RWPE2 (cell line): ENCODE data around the gene RIPK1.
A peak's percentile ranks its signal among the peaks of the same experiment; 100 is the strongest.
"Not testable (repeated sequence)": the region's sequence is repeated elsewhere in the genome, so short reads cannot be mapped to it uniquely, and the experiment has no call there.

Source experiments
- ATAC-seq: fragments of 200-7000 bp; cut with Tn5 transposase; 3 replicates; pipeline ENCODE4 v1.9.1; 2021; ENCODE audit warnings: low read depth
- DNase-seq: peaks from one replicate; pipeline ENCODE4 v3.0.0-alpha.2; 2020; ENCODE audit warnings: low spot score
- H3K27ac ChIP-seq: fragments of 450-650 bp; 2 replicates; pipeline ENCODE4 v1.5.1; 2017; ENCODE audit warnings: mild to moderate bottlenecking; ENCODE audit not compliant: poor library complexity, severe bottlenecking
- H3K27me3 ChIP-seq: fragments of 250-450 bp; sonication (Bioruptor Pico); 2 replicates; pipeline ENCODE4 v1.5.1; 2021; ENCODE audit warnings: mild to moderate bottlenecking, moderate library complexity; ENCODE audit not compliant: insufficient read depth, poor library complexity, severe bottlenecking
- H3K36me3 ChIP-seq: fragments of 250-450 bp; sonication (Bioruptor Pico); 2 replicates; pipeline ENCODE4 v1.5.1; 2020; ENCODE audit warnings: low read depth, mild to moderate bottlenecking, moderate library complexity
- H3K4me1 ChIP-seq: fragments of 250-450 bp; sonication (Bioruptor Pico); 2 replicates; pipeline ENCODE4 v1.5.1; 2021; ENCODE audit warnings: mild to moderate bottlenecking, moderate library complexity; ENCODE audit not compliant: insufficient read depth, poor library complexity, severe bottlenecking
- H3K4me3 ChIP-seq: fragments of 250-450 bp; sonication (Bioruptor Pico); 2 replicates; pipeline ENCODE4 v1.5.1; 2021; ENCODE audit warnings: mild to moderate bottlenecking, moderate library complexity; ENCODE audit not compliant: severe bottlenecking
- H3K9me3 ChIP-seq: fragments of 250-450 bp; sonication (Bioruptor Pico); 2 replicates; pipeline ENCODE4 v1.5.1; 2021; ENCODE audit warnings: mild to moderate bottlenecking, moderate library complexity; ENCODE audit not compliant: severe bottlenecking
- CTCF ChIP-seq: fragments of 450-650 bp; IDR thresholded peaks from one replicate; pipeline ENCODE4 v1.5.1; 2017; ENCODE audit warnings: mild to moderate bottlenecking, moderate library complexity; ENCODE audit not compliant: poor library complexity, severe bottlenecking

Gene RIPK1

GRCh38 chr6:3136292-3137011, 68.2 kb downstream of the RIPK1 start:
- Histone ChIP-seq H3K36me3 (peaks cover 29% of the 10 kb centered on the region), H3K9me3 (no peaks in the 10 kb centered on the region), H3K27ac (no peak overlapping the region), H3K4me3 (no peak overlapping the region), H3K27me3 (no peaks in the 10 kb centered on the region), H3K4me1 (peaks cover 22% of the 10 kb centered on the region)
- ATAC-seq, result no peak
- no peak for DNase-seq
- no peak for TF ChIP-seq CTCF

GRCh38 chr6:3137057-3137777, 68.9 kb downstream of the RIPK1 start:
- DNase-seq (no peak), ATAC-seq (no peak)
- peaks cover 34% of the 10 kb centered on the region for H3K36me3 ChIP-seq
- no peaks in the 10 kb centered on the region for H3K9me3 ChIP-seq
- H3K4me3 ChIP-seq, result no peak overlapping the region
- peaks cover 22% of the 10 kb centered on the region for H3K4me1 ChIP-seq
- no peak for TF ChIP-seq CTCF
- H3K27me3 ChIP-seq, result no peaks in the 10 kb centered on the region
- peak overlapping the region; percentile 72 for H3K27ac ChIP-seq

GRCh38 chr6:3137873-3138272, 69.6 kb downstream of the RIPK1 start:
- not testable (repeated sequence) for DNase-seq, ATAC-seq, H3K9me3 ChIP-seq, H3K4me3 ChIP-seq, H3K27me3 ChIP-seq
- peak overlapping the region; percentile 72 for H3K27ac ChIP-seq
- H3K36me3 ChIP-seq, result peaks cover 38% of the 10 kb centered on the region
- H3K4me1 ChIP-seq, result peaks cover 22% of the 10 kb centered on the region

GRCh38 chr6:3138341-3138740, 70.0 kb downstream of the RIPK1 start:
- H3K36me3 ChIP-seq, result peaks cover 35% of the 10 kb centered on the region
- peak overlapping the region; percentile 72 for H3K27ac ChIP-seq
- H3K9me3 ChIP-seq, result no peaks in the 10 kb centered on the region
- H3K27me3 ChIP-seq, result no peaks in the 10 kb centered on the region
- ATAC-seq (0 out of 3 replicates have a peak, but pooled peaks have one; percentile 7), DNase-seq (no peak)
- no peak for TF ChIP-seq CTCF
- peaks cover 22% of the 10 kb centered on the region for H3K4me1 ChIP-seq
- H3K4me3 ChIP-seq, result no peak overlapping the region

GRCh38 chr6:3139090-3139903, 71.0 kb downstream of the RIPK1 start:
- no peak for TF ChIP-seq CTCF
- Histone ChIP-seq H3K4me1 (peaks cover 22% of the 10 kb centered on the region), H3K36me3 (peaks cover 35% of the 10 kb centered on the region), H3K27ac (peak overlapping the region; percentile 72), H3K4me3 (no peak overlapping the region), H3K27me3 (no peaks in the 10 kb centered on the region), H3K9me3 (no peaks in the 10 kb centered on the region)
- ATAC-seq (peak; percentile 94), DNase-seq (no peak)
